HG03354 (cell line): ENCODE data around the gene STX7.
"Not testable (repeated sequence)": the region's sequence is repeated elsewhere in the genome, so short reads cannot be mapped to it uniquely, and the experiment has no call there.

Source experiments
- ATAC-seq: cut with Tn5 transposase; IDR thresholded peaks from one replicate; pipeline ENCODE4 v1.9.1; 2021; ENCODE audit warnings: mild to moderate bottlenecking; ENCODE audit not compliant: unreplicated experiment, poor library complexity, severe bottlenecking

Gene STX7

GRCh38 chr6:132512638-132513632 lies at the start of gene STX7:
TSS of gene STX7 (minus strand) at chr6:132513116. CDS start at chr6:132503530, 9,586 bp downstream.
- ATAC-seq: peak; percentile 93

- ATAC-seq: not testable (repeated sequence)
These were observed 47.2 kb upstream of the STX7 start for GRCh38 chr6:132560087-132560486.

GRCh38 chr6:132552372-132552771 lies 39.5 kb upstream of the STX7 start, which contains the start of gene TAAR8:
TSS of gene TAAR8 (plus strand) at chr6:132552672. CDS start at chr6:132552693, 21 bp downstream.
- ATAC-seq: no peak

GRCh38 chr6:132551214-132551613 lies 38.3 kb upstream of the STX7 start:
- ATAC-seq: no peak

GRCh38 chr6:132548746-132549463 lies 36.0 kb upstream of the STX7 start:
- ATAC-seq: no peak

- ATAC-seq: no peak
These were observed 31.9 kb upstream of the STX7 start for GRCh38 chr6:132544826-132545225.

- ATAC-seq: no peak
These were observed 25.1 kb upstream of the STX7 start, which contains the start of gene TAAR9 for GRCh38 chr6:132537977-132538376. TSS of gene TAAR9 (plus strand) at chr6:132538277. CDS start at chr6:132538290, 13 bp downstream.

- no peak for ATAC-seq
These were observed 24.2 kb upstream of the STX7 start for GRCh38 chr6:132537145-132537544.

- not testable (repeated sequence) for ATAC-seq
These were observed 21.6 kb upstream of the STX7 start for GRCh38 chr6:132534546-132534945.

- peak; percentile 90 for ATAC-seq
These were observed 17.5 kb upstream of the STX7 start for GRCh38 chr6:132530293-132530974.

- ATAC-seq: no peak
These were observed 14.9 kb upstream of the STX7 start for GRCh38 chr6:132527791-132528190.

GRCh38 chr6:132526461-132526860 lies 13.5 kb upstream of the STX7 start:
- ATAC-seq: no peak

GRCh38 chr6:132525866-132526265 lies 12.9 kb upstream of the STX7 start:
- ATAC-seq: no peak

GRCh38 chr6:132524646-132525045 lies 11.7 kb upstream of the STX7 start:
- ATAC-seq: no peak

- ATAC-seq: no peak
These were observed 8.0 kb upstream of the STX7 start for GRCh38 chr6:132520953-132521352.

GRCh38 chr6:132515386-132515785 lies 2.5 kb upstream of the STX7 start:
- no peak for ATAC-seq

GRCh38 chr6:132513831-132514545 lies 1.1 kb upstream of the STX7 start:
- ATAC-seq: no peak

- ATAC-seq: no peak
These were observed 626 bp downstream of the STX7 start for GRCh38 chr6:132512342-132512637.

GRCh38 chr6:132511831-132512220 lies 1.1 kb downstream of the STX7 start:
- peak; percentile 27 for ATAC-seq
